ENCODE measurements around the gene BRD2.

GRCh38 chr6:33001685-33002084 lies 33.3 kb downstream of the BRD2 start:
- no peak for TF ChIP-seq CTCF (IDR thresholded peaks at IDR 0.05)
- TF ChIP-seq POLR2A (IDR thresholded peaks at IDR 0.05), result no peak

Data from esophagus squamous epithelium (tissue), 4 donors.